Upper lobe of right lung (tissue), 1 donor: ENCODE results near the gene KNOP1. TPM values are rescaled to one million over a fixed set of nuclear protein-coding genes. Genes with fewer than 3 reads are reported as not detected.

Experiments used
- ATAC-seq: fragments of 200-7000 bp; cut with Tn5 transposase; one replicate; pipeline ENCODE4 v1.9.1; 2020; ENCODE audit warnings: mild to moderate bottlenecking, moderate library complexity
- DNase-seq: peaks from one replicate; pipeline ENCODE4 v3.0.0-alpha.2; 2020
- H3K27ac ChIP-seq: fragments of 200-600 bp; one replicate; pipeline ENCODE4 v1.8.0; 2022
- H3K27me3 ChIP-seq: fragments of 200-600 bp; one replicate; pipeline ENCODE4 v1.8.0; 2022; ENCODE audit warnings: mild to moderate bottlenecking
- H3K36me3 ChIP-seq: fragments of 200-600 bp; one replicate; pipeline ENCODE4 v1.8.0; 2022
- H3K4me1 ChIP-seq: fragments of 200-600 bp; one replicate; pipeline ENCODE4 v1.8.0; 2022
- H3K4me3 ChIP-seq: fragments of 200-600 bp; one replicate; pipeline ENCODE4 v1.8.0; 2022; ENCODE audit warnings: mild to moderate bottlenecking
- H3K9me3 ChIP-seq: fragments of 200-600 bp; one replicate; pipeline ENCODE4 v1.8.0; 2022
- CTCF ChIP-seq: fragments of 200-600 bp; IDR thresholded peaks from one replicate; pipeline ENCODE4 v1.8.0; 2022; ENCODE audit warnings: antibody characterized with exemption
- intact Hi-C: fragments of 100-400 bp; cut with DNase I; formaldehyde crosslinking; loops from one replicate; pipeline ENCODE4 v1.11.0; 2022
- total RNA-seq: library from RNA; stranded (reverse); fragmentation: NEBNext Ultra II Directional; extraction: Animal tissue kit (Norgen Biotek cat#: 25700); gene quantifications from one replicate; pipeline ENCODE4 v1.2.1, GENCODE V29; 2021
- donor health status: DM: no; HTN: yes; CAD: no; lungs with severe emphysema.

The KNOP1 gene
- total RNA-seq, 1 donor from 2014 or later: 12.2 TPM

GRCh38 chr16:19745286-19746010, 27.4 kb upstream of the KNOP1 start:
- H3K27me3 ChIP-seq: no peaks in the 10 kb centered on the region
- TF ChIP-seq CTCF: no peak
- DNase-seq: no peak
- peaks cover 5% of the 10 kb centered on the region for H3K4me1 ChIP-seq
- no peak overlapping the region for H3K4me3 ChIP-seq
- no peaks in the 10 kb centered on the region for H3K36me3 ChIP-seq
- intact Hi-C loops: no loop called here
- ATAC-seq: no peak
- H3K27ac ChIP-seq: no peak overlapping the region
- H3K9me3 ChIP-seq: no peaks in the 10 kb centered on the region

- ATAC-seq (no peak), DNase-seq (no peak)
- H3K27ac ChIP-seq: no peak overlapping the region
- no peaks in the 10 kb centered on the region for H3K27me3 ChIP-seq
- TF ChIP-seq CTCF: no peak
- no peaks in the 10 kb centered on the region for H3K9me3 ChIP-seq
- intact Hi-C loops: no loop called here
- no peaks in the 10 kb centered on the region for H3K36me3 ChIP-seq
- H3K4me3 ChIP-seq: no peak overlapping the region
- H3K4me1 ChIP-seq: peaks cover 5% of the 10 kb centered on the region
Measured at GRCh38 chr16:19744670-19745069, 26.6 kb upstream of the KNOP1 start.

- Histone ChIP-seq H3K9me3 (no peaks in the 10 kb centered on the region), H3K27ac (no peak overlapping the region), H3K36me3 (no peaks in the 10 kb centered on the region), H3K4me1 (peaks cover 3% of the 10 kb centered on the region), H3K4me3 (no peak overlapping the region), H3K27me3 (no peaks in the 10 kb centered on the region)
- intact Hi-C loops: no loop called here
- DNase-seq (no peak), ATAC-seq (no peak)
- TF ChIP-seq CTCF: no peak
Measured at GRCh38 chr16:19743816-19744159, 25.8 kb upstream of the KNOP1 start.

- no peak for ATAC-seq
- Histone ChIP-seq H3K27me3 (no peaks in the 10 kb centered on the region), H3K4me3 (no peak overlapping the region), H3K9me3 (no peaks in the 10 kb centered on the region), H3K36me3 (no peaks in the 10 kb centered on the region), H3K27ac (no peak overlapping the region), H3K4me1 (no peaks in the 10 kb centered on the region)
- DNase-seq: no peak
- no peak for TF ChIP-seq CTCF
- intact Hi-C loops: no loop called here
Measured at GRCh38 chr16:19741354-19741753, 23.3 kb upstream of the KNOP1 start.

- Histone ChIP-seq H3K27ac (no peak overlapping the region), H3K36me3 (no peaks in the 10 kb centered on the region), H3K9me3 (no peaks in the 10 kb centered on the region), H3K4me1 (no peaks in the 10 kb centered on the region), H3K27me3 (no peaks in the 10 kb centered on the region), H3K4me3 (no peak overlapping the region)
- intact Hi-C loops: no loop called here
- no peak for TF ChIP-seq CTCF
- ATAC-seq (no peak), DNase-seq (no peak)
Measured at GRCh38 chr16:19737306-19738038, 19.4 kb upstream of the KNOP1 start.
